Stomach (tissue), 4 donors: Measurements from ENCODE around the gene ITCH.

ENCODE experiments used
- CTCF ChIP-seq, 7 experiments: fragments of 450-650 bp in 4 of 7; fragments of 200-600 bp in 3 of 7; sonication (generic) in 3 of 7; IDR thresholded peaks; one replicate each; pipeline ENCODE4 v1.5.1; 2016 to 2019; ENCODE audit warnings: antibody characterized with exemption in 7 of 7, control low read depth in 2 of 7, mild to moderate bottlenecking in 1 of 7
- EP300 ChIP-seq: sonication (generic); formaldehyde crosslinking; IDR thresholded peaks from one replicate; pipeline ENCODE4 v1.6.1; 2017; ENCODE audit warnings: antibody characterized with exemption
- POLR2AphosphoS5 ChIP-seq, 3 donors: sonication (generic); formaldehyde crosslinking; IDR thresholded peaks; one replicate each; pipeline ENCODE4 v1.6.1; 2016; ENCODE audit warnings: antibody characterized with exemption in 3 of 3

- TF ChIP-seq EP300, result no peak
- TF ChIP-seq CTCF (IDR thresholded peaks at IDR 0.05), result no peak
- no peak for TF ChIP-seq POLR2AphosphoS5 (IDR thresholded peaks at IDR 0.05)
Measured at GRCh38 chr20:34410336-34410735, 47.3 kb downstream of the ITCH start.
